Measurements from ENCODE around the gene HCFC1R1. TPM values are rescaled to one million over a fixed set of nuclear protein-coding genes. Genes with fewer than 3 reads are reported as not detected.
"Not testable (repeated sequence)": the region's sequence is repeated elsewhere in the genome, so short reads cannot be mapped to it uniquely, and the experiment has no call there.

Gene HCFC1R1
- polyA plus RNA-seq, 1 experiment, result 51.6 TPM

DNA sequence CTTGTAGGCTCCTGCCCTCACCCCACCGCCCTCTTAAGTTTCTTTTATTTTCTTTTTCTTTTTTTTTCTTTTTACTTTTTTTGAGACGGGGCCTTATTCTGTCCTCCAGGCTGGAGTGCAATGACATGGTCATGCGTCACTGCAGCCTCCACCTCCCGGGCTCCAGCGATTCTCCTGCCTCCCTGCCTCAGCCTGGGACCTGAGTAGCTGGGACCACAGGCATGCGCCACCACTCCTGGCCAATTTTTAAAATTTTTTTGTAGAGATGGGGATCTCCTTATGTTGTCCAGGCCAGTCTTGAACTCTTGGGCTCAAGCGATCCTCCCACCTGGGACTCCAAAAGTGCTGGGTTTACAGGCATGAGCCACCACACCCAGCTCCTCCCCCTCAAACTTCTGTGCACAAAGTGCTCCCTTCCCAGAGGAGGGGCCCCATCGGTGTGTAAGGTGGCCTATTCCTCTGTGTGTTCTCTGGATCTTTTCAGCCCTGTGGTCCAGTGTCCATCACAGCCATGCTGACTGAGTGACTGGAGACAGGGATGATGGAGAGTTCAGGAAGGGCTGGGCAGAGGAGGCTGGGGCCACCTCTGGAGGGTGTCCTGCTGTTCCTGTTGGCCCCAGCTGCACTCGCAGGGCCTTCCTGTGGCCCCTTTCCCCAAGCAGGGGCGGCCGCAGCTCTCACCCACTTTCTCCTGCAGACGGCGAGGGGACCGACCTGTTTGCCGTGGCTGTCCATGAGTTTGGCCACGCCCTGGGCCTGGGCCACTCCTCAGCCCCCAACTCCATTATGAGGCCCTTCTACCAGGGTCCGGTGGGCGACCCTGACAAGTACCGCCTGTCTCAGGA is 32.8 kb upstream of the HCFC1R1 start:
- Histone ChIP-seq H3K4me3 (ENCODE audit: low read depth, low read length) (no peak overlapping the region), H3K9me3 (ENCODE audit: control insufficient read depth, insufficient read depth, low read length) (no peaks in the 10 kb centered on the region), H3K27me3 (ENCODE audit: control insufficient read depth, insufficient read depth, low read length) (no peaks in the 10 kb centered on the region), H3K27ac (ENCODE audit: low read depth, low read length) (no peak overlapping the region)
- ChIA-PET POLR2A (no interaction called here), CTCF (interaction anchor here (1.3 kb wide), 1 partner anchor 25 kb away, joined by 7 read pairs; no protein-coding TSS in a partner anchor)
- no peak for DNase-seq (ENCODE audit: low read depth, low spot score)
- TF ChIP-seq, protein P1, sequence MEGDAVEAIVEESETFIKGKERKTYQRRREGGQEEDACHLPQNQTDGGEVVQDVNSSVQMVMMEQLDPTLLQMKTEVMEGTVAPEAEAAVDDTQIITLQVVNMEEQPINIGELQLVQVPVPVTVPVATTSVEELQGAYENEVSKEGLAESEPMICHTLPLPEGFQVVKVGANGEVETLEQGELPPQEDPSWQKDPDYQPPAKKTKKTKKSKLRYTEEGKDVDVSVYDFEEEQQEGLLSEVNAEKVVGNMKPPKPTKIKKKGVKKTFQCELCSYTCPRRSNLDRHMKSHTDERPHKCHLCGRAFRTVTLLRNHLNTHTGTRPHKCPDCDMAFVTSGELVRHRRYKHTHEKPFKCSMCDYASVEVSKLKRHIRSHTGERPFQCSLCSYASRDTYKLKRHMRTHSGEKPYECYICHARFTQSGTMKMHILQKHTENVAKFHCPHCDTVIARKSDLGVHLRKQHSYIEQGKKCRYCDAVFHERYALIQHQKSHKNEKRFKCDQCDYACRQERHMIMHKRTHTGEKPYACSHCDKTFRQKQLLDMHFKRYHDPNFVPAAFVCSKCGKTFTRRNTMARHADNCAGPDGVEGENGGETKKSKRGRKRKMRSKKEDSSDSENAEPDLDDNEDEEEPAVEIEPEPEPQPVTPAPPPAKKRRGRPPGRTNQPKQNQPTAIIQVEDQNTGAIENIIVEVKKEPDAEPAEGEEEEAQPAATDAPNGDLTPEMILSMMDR (IDR thresholded peaks at IDR 0.05; ENCODE audit: low read depth, low read length), result no peak

DNA sequence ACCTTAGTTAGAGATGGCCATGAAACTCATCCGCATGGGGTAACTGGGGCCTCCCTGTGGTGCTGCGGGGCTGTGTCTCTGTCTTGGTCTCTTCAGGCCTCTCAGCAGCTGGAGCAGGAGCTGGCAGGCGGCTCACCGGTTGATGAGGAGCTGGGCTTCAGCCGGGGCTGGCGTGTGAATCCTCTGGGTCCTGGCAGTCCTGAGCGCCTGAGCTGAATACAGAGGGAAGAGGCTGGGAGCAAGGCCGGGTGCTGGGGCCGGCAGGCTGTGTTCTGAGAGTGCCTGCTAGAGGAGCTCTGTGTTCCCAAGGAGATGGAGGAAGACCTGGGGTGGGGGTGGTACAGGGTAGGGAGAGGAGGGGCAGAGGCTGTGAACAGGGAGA is 32.0 kb upstream of the HCFC1R1 start:
- ChIA-PET POLR2A (interaction anchor here (0.6 kb wide), 1 partner anchor 102 kb away, joined by 3 read pairs; no protein-coding TSS in a partner anchor), CTCF (interaction anchor here (1.3 kb wide), 1 partner anchor 24 kb away, joined by 7 read pairs; no protein-coding TSS in a partner anchor)
- not testable (repeated sequence) for H3K4me3 ChIP-seq (ENCODE audit: low read depth, low read length); H3K27me3 ChIP-seq (ENCODE audit: control insufficient read depth, insufficient read depth, low read length); H3K27ac ChIP-seq (ENCODE audit: low read depth, low read length); DNase-seq (ENCODE audit: low read depth, low spot score); H3K9me3 ChIP-seq (ENCODE audit: control insufficient read depth, insufficient read depth, low read length)

DNA sequence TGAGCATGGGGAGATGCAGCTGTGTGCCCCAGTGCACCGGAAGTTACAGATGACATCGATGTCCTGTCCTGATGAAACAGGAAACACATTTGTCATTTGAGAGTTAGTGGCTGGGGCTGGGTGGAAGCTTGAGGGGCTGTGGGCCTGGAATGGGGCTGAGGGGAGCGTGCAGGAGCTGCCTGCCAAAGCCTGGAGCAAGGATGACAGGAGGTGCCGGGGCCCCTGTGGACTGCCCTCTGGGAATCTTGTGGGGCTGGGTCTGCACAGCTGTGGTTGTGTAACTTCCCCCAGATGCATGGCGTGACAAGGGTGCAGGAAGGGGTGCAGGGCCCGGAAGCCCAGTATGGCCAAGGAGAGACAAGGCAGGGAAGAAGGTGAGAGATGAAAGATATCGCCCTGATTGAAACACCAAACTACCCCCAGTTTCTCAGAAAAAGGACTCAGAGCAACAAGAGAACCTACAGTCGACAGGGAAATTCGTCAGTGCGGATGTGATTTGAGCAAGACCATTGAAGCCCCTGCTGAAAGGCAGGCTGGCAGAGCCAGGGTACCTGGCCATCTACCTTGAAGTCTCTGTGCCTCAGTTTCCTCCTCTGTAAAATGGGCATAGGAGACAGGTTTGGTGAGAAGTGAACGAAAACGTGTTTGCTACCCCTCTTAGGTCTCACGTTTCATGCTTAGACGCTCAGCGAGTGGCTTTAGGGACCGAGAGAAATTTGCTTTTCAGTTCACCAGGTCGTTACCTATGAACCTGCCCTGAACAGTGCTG is 31.4 kb upstream of the HCFC1R1 start:
- Histone ChIP-seq H3K27me3 (ENCODE audit: control insufficient read depth, insufficient read depth, low read length) (peaks cover 8% of the 10 kb centered on the region), H3K4me3 (ENCODE audit: low read depth, low read length) (no peak overlapping the region), H3K27ac (ENCODE audit: low read depth, low read length) (no peak overlapping the region), H3K9me3 (ENCODE audit: control insufficient read depth, insufficient read depth, low read length) (no peaks in the 10 kb centered on the region)
- ChIA-PET POLR2A (interaction anchor here (0.6 kb wide), 1 partner anchor 102 kb away, joined by 3 read pairs; no protein-coding TSS in a partner anchor), CTCF (interaction anchor here (1.3 kb wide), 1 partner anchor 23 kb away, joined by 7 read pairs; no protein-coding TSS in a partner anchor)
- DNase-seq (ENCODE audit: low read depth, low spot score), result no peak
- TF ChIP-seq, protein P1 (IDR thresholded peaks at IDR 0.05; ENCODE audit: low read depth, low read length), result no peak

DNA sequence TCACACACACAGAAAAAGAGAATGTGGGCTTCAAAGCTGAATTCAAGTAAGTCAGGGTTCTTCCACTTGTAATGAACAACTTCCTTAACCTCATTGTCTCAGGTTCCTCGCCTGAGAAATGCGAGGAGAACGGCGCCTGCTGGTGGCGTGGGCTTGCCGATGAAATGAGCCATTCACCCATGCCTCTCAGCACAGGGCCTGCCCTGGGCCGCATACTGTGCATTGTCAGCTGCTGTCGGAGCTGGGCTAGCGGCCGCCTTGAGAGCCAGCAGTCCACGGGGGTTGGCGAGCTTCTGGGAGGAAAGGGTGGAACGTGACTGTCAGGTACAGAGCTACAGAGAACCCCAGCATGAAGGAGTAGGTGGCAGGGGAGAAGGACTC is 29.6 kb upstream of the HCFC1R1 start:
- DNase-seq (ENCODE audit: low read depth, low spot score); H3K9me3 ChIP-seq (ENCODE audit: control insufficient read depth, insufficient read depth, low read length); CTCF ChIA-PET; H3K4me3 ChIP-seq (ENCODE audit: low read depth, low read length); H3K27ac ChIP-seq (ENCODE audit: low read depth, low read length); POLR2A ChIA-PET: not testable (repeated sequence)
- peaks cover 24% of the 10 kb centered on the region for H3K27me3 ChIP-seq (ENCODE audit: control insufficient read depth, insufficient read depth, low read length)

DNA sequence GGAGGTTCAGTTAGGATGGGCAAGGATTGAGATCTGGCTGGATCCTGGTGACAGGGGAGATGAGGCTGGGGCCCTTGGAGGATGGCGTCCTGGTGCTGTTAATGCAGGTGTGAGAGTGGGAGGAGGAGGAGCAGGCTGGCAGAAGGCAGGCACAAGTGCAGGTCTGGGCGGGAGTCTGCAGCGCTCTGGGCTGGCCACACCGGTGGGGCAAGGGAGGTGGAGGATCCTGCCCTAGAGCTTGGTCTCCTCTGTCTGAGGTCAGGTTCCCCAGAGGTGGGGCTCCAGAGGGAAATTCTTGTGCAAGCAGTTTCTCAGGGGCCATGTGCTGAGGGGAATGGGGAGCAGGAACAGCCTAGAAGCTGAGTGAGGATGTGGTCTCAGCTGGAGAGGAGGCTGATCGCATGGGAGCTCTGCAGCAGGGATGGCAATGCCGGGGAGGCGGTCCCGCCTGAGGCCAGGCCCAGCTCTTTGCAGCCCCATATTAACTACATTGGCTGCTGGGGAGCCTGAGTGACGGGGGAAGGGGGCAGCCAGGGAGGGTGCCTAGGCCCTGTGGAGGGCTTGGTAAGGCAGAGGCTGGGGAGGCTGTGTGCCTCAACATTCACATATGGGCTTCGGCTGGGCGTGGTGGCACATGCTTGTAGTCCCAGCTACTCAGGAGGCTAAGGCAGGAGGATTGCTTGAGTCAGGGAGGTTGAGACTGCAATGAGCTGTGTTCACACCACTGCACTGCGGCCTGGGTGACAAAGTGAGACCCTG is 29.0 kb upstream of the HCFC1R1 start:
- CTCF ChIA-PET; H3K27ac ChIP-seq (ENCODE audit: low read depth, low read length); H3K4me3 ChIP-seq (ENCODE audit: low read depth, low read length); POLR2A ChIA-PET; H3K9me3 ChIP-seq (ENCODE audit: control insufficient read depth, insufficient read depth, low read length); DNase-seq (ENCODE audit: low read depth, low spot score): not testable (repeated sequence)
- peaks cover 30% of the 10 kb centered on the region for H3K27me3 ChIP-seq (ENCODE audit: control insufficient read depth, insufficient read depth, low read length)

DNA sequence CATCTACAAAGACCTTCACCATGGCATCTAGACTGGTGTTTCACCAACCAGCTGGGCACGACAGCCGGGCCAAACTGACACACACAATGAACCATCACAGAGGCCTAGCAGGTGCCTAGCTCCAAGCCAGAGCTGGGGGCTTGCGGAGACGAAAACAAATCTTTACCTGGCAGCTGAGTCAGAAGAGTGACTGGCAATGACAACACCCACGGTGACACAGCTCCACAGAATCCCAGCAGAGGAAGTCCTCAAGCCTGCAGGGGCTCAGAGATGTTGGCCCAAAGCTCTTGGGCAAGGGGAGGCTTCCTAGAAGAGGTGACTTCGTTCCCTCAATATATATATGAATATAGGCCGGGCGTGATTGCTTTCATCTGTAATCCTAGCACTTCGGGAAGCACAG is 27.8 kb upstream of the HCFC1R1 start:
- no peak overlapping the region for H3K4me3 ChIP-seq (ENCODE audit: low read depth, low read length)
- ChIA-PET CTCF (interaction anchor here (1.0 to 1.2 kb wide), 2 partner anchors 12 to 24 kb away, joined by 3 read pairs; no protein-coding TSS in a partner anchor), POLR2A (no interaction called here)
- peaks cover 42% of the 10 kb centered on the region for H3K27me3 ChIP-seq (ENCODE audit: control insufficient read depth, insufficient read depth, low read length)
- TF ChIP-seq, protein P1 (IDR thresholded peaks at IDR 0.05; ENCODE audit: low read depth, low read length), result no peak
- no peaks in the 10 kb centered on the region; the same call in 1 of the 2 replicates for H3K9me3 ChIP-seq (ENCODE audit: control insufficient read depth, insufficient read depth, low read length)
- no peak overlapping the region for H3K27ac ChIP-seq (ENCODE audit: low read depth, low read length)
- DNase-seq (ENCODE audit: low read depth, low spot score), result no peak
